A549 treated with GW870086 at 1 μM for 4 hours (cell line): ENCODE data around the gene MICA. TPM values are rescaled to one million over a fixed set of nuclear protein-coding genes. Genes with fewer than 3 reads are reported as not detected.

Experiments used
- total RNA-seq: library from RNA; stranded (reverse); fragments of 200-300 nt; extraction: Qiagen RNA extraction; gene quantifications from 5 replicates; pipeline ENCODE4 v1.2.3, GENCODE V29; 2022; ENCODE audit warnings: low read depth

Gene MICA
- 28.4 to 32.1 TPM (median 31.4 TPM) in 5 replicates for total RNA-seq

GRCh38 chr6:31403283-31404060 is at the start of gene MICA:
Gene MICA, plus strand, starts transcription at chr6:31403595. Its CDS starts 38 bp downstream, at chr6:31403633.

DNA sequence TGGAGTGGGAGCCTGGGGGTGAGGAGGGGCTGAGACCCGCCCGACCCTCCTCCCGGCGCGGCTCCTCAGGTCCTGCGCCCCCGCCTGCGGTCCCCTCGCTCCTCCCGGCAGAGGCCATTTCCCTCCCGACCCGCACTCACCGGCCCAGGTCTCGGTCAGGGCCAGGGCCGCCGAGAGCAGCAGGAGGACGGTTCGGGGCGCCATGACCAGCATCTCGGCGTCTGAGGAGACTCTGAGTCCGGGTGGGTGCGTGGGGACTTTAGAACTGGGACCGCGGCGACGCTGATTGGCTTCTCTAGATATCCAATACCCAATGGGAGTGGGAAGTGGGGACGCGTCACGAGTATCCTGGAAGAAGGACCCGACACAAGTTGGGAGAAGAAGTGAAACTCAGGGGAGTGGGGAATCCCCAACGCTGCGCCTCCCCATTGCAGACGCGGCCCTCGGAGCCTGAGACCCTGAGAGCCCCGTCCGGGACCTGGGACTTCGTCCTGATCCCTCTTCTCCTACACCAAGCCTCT is 46.4 kb upstream of the MICA start, which contains the start of gene HLA-B:
HLA-B (minus strand) TSS at position 234 of the 521 bp plus-strand sequence; CDS start at position 213, 21 bp downstream.

Other genes with a start within 250 kb of the MICA start
- 6.3 to 7.9 TPM (median 7.7 TPM) in 5 replicates for gene CCHCR1, start 245.8 kb upstream of the MICA start, total RNA-seq
- 11.9 to 14.7 TPM (median 12.7 TPM) in 5 replicates for gene TCF19, start 245.0 kb upstream of the MICA start, total RNA-seq
- gene POU5F1, start 232.9 kb upstream of the MICA start, total RNA-seq: 7.4 to 10.9 TPM (median 9.5 TPM) in 5 replicates
- gene HLA-C, start 131.5 kb upstream of the MICA start, total RNA-seq: 46.6 to 55.0 TPM (median 51.9 TPM) in 5 replicates
- 19.9 to 38.0 TPM (median 25.5 TPM) in 5 replicates for gene HLA-B, start 46.4 kb upstream of the MICA start, total RNA-seq
- gene MICB, start 94.5 kb downstream of the MICA start, total RNA-seq: 6.2 to 8.4 TPM (median 7.1 TPM) in 5 replicates
- gene MCCD1, start 125.4 kb downstream of the MICA start, total RNA-seq: not detected in 5 replicates
- 324 to 377 TPM (median 358 TPM) in 5 replicates for gene DDX39B, start 138.4 kb downstream of the MICA start, total RNA-seq
- 0.55 to 1.2 TPM (median 0.83 TPM) in 5 replicates for gene ATP6V1G2, start 143.0 kb downstream of the MICA start, total RNA-seq
- 10.4 to 11.2 TPM (median 11.1 TPM) in 5 replicates for gene NFKBIL1, start 144.0 kb downstream of the MICA start, total RNA-seq
- 0.17 to 0.34 TPM in 2 of 5 replicates, not detected in the others for gene LTA, start 168.7 kb downstream of the MICA start, total RNA-seq
- gene TNF, start 172.0 kb downstream of the MICA start, total RNA-seq: 0.16 TPM in 1 of 5 replicates, not detected in the others
- gene LTB, start 178.8 kb downstream of the MICA start, total RNA-seq: 0.21 to 0.65 TPM (median 0.29 TPM) in 4 of 5 replicates, not detected in the other
- 0.30 to 0.66 TPM in 2 of 5 replicates, not detected in the others for gene LST1, start 182.7 kb downstream of the MICA start, total RNA-seq
- gene NCR3, start 189.4 kb downstream of the MICA start, total RNA-seq: not detected in 5 replicates
- not detected in 5 replicates for gene AIF1, start 211.6 kb downstream of the MICA start, total RNA-seq
- 66.6 to 89.8 TPM (median 85.0 TPM) in 5 replicates for gene PRRC2A, start 217.1 kb downstream of the MICA start, total RNA-seq
- 114 to 149 TPM (median 138 TPM) in 5 replicates for gene BAG6, start 249.1 kb downstream of the MICA start, total RNA-seq